GM12891 (cell line): ENCODE measurements around the gene GGA2. TPM values are rescaled to one million over a fixed set of nuclear protein-coding genes. Genes with fewer than 3 reads are reported as not detected.
"Not testable (repeated sequence)": the region's sequence is repeated elsewhere in the genome, so short reads cannot be mapped to it uniquely, and the experiment has no call there.

ENCODE experiments used
- DNase-seq: peaks from one replicate; pipeline ENCODE4 v3.0.0; 2011; ENCODE audit warnings: low spot score; ENCODE audit not compliant: insufficient read length
- FAIRE-seq: peaks from 2 replicates; lab custom pipeline; 2011; peaks lifted over from hg19 to GRCh38; lab: Jason Lieb, UNC
- PAX5 ChIP-seq: IDR thresholded peaks from 2 replicates; pipeline ENCODE4 v1.6.1; 2011; ENCODE audit warnings: low read length, moderate library complexity, mild to moderate bottlenecking; ENCODE audit not compliant: insufficient read depth, severe bottlenecking
- POLR2A ChIP-seq: IDR thresholded peaks from 2 replicates; pipeline ENCODE4 v1.6.1; 2011; ENCODE audit warnings: low read depth, low read length, control low read depth
- POLR2AphosphoS5 ChIP-seq: IDR thresholded peaks from 2 replicates; pipeline ENCODE4 v1.6.1; 2011; ENCODE audit warnings: low read depth, low read length, control low read depth
- POU2F2 ChIP-seq: IDR thresholded peaks from 2 replicates; pipeline ENCODE4 v1.6.1; 2011; ENCODE audit warnings: low read depth, mild to moderate bottlenecking, control low read depth, low read length, moderate library complexity
- SPI1 ChIP-seq: IDR thresholded peaks from 2 replicates; pipeline ENCODE4 v1.6.1; 2011; ENCODE audit warnings: low read depth, low read length, control low read depth
- TAF1 ChIP-seq: IDR thresholded peaks from 2 replicates; pipeline ENCODE4 v1.6.1; 2011; ENCODE audit warnings: low read depth, low read length, control low read depth
- polyA plus RNA-seq: library from polyadenylated mRNA; unstranded; fragments of >200 nt; gene quantifications from one replicate; pipeline ENCODE4 v1.2.1, GENCODE V29; 2012; ENCODE audit warnings: low read depth, missing spikeins, inconsistent platforms; ENCODE audit not compliant: missing spikeins

Gene GGA2, protein sequence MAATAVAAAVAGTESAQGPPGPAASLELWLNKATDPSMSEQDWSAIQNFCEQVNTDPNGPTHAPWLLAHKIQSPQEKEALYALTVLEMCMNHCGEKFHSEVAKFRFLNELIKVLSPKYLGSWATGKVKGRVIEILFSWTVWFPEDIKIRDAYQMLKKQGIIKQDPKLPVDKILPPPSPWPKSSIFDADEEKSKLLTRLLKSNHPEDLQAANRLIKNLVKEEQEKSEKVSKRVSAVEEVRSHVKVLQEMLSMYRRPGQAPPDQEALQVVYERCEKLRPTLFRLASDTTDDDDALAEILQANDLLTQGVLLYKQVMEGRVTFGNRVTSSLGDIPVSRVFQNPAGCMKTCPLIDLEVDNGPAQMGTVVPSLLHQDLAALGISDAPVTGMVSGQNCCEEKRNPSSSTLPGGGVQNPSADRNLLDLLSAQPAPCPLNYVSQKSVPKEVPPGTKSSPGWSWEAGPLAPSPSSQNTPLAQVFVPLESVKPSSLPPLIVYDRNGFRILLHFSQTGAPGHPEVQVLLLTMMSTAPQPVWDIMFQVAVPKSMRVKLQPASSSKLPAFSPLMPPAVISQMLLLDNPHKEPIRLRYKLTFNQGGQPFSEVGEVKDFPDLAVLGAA
- polyA plus RNA-seq, result 65.5 TPM

DNA sequence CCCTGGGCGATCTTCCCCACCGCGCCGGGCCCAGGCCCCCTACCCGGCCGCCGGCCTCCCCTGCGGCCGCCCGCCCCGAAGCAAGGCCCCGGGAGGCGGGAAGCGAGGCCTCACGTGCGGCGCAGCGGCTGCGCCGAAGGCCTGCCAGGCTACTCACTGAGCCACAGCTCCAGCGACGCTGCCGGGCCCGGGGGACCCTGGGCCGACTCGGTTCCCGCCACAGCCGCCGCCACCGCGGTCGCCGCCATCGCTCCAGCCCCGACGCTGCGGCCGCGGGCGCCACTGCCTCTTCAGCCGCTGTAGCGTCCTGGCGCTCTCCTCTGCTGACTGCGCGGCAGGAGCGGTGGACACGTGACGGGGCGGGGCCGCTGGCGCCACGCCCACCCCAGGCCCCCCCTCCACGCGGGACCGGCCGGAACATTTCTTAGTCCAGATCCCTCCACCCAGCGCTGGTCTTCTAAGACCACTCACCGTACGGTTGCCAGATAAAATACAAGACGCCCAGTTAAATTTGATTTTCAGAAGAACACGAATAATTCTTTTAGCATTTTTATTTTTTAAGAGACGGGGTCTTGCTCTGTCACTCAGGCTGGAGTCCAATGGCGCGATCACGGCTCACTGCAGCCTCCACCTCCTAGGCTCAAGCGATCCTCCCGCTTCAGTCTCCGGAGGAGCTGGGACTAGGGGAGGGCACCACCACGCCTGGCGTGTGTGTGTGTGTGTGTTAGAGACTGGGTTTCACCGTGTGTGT lies at the start of gene GGA2:
TSS of gene GGA2 (minus strand) at position 331 of the 751 bp plus-strand sequence. CDS start at position 248, 83 bp downstream.
- peak; percentile 66 for DNase-seq
- TF ChIP-seq POLR2AphosphoS5 (peak; percentile 82), POU2F2 (no peak), PAX5 (no peak), POLR2A (peak; percentile 89), TAF1 (peak; percentile 86)
- FAIRE-seq, result peak; percentile 94

DNA sequence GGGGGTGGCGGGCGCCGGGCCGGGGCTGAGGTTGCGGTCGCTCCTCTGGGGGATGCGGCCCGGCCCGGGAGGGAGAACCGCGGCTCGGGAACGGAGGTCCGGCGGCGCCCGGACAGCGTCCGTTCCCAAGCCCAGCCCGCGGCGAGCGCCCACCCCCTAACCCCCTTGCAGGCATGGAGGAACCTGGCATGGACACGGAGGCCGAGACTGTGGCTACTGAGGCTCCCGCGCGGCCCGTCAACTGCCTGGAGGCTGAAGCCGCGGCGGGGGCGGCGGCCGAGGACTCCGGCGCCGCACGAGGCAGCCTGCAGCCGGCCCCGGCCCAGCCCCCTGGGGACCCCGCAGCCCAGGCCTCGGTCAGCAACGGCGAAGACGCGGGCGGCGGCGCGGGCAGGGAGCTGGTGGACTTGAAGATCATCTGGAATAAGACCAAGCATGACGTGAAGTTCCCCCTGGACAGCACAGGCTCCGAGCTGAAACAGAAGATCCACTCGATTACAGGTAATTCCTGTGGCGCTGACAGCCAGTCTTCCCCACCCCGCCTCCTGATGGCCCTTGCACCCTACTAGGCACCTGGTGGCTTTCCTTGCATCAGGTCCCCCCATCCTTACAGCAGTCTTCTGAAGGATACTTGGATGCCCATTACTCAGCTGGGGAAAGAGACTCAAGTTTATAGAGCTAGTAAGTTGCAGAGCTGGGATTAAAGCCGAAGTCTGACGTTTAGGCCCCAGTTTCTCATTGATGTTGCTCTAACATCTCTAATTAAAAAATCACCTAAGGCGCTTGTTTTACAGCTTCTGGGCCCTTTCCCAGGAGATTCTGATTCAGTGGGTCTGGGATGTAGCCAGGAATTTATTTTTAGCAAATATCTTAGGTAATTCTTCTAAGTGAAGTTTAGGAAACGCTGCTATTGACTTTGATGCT lies 47.7 kb upstream of the GGA2 start:
- peak; percentile 20 for DNase-seq

DNA sequence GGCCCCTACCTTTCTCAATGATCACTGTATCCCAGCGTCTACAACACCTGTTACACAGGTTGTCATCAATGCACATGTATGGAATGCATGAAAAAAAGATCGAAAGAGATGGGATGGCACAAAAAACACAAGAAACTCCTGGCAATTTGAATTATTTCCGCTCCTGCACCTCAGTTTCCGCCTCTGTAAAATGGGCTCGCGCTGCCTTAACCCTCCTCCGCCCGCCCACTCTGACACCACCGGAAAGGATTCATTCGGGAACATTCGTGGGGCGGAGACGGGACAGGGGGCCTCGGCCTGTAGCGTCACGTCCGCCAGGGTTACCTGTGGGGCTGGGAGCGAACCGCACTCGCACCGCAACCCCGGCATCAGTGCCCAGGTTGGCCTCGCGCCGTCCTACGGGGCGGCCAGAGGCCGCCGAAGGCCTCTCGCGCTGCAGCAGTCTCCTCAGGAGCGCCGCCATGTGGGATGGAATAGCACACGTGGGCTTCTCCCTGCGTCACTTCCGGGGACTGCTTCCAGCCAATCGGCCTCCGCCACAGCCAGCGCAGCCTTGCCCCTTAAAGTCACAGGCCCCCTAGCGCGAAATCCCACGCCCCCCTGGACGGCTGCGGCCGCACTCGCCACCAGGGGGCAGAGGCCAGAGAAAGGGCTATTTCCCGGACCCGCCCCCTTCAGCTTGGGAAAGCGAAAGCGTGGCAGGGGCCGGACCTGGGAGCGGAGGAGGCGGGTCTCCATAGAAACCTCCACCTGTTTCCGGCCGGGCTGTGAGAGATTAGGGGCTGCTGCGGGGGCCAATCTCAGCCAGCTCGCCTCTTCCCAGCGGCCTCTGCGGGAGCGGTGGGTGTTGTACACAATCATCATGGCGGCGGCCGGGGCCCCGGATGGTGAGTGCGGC lies 46.8 kb upstream of the GGA2 start, which contains the start of the genes EARS2 and UBFD1:
TSS of gene EARS2 (minus strand) at position 470 of the 898 bp plus-strand sequence. CDS start at position 463, 7 bp downstream.
TSS of gene UBFD1 (plus strand) at position 847 of the 898 bp plus-strand sequence. CDS start at position 863, 16 bp downstream.
- DNase-seq (peak; percentile 94), FAIRE-seq (peak; percentile 97)
- TF ChIP-seq POLR2AphosphoS5 (peak; percentile 73; the same call in 1 of the 2 replicates), TAF1 (peak; percentile 77; the same call in 1 of the 2 replicates), POLR2A (peak; percentile 88), PAX5 (peak; percentile 4), SPI1 (no peak), POU2F2 (peak; percentile 38)

More for the DNA sequence above, 47.7 kb upstream of the GGA2 start:
- FAIRE-seq, result no peak
- TF ChIP-seq POLR2AphosphoS5 (no peak), SPI1 (no peak), PAX5 (no peak)

DNA sequence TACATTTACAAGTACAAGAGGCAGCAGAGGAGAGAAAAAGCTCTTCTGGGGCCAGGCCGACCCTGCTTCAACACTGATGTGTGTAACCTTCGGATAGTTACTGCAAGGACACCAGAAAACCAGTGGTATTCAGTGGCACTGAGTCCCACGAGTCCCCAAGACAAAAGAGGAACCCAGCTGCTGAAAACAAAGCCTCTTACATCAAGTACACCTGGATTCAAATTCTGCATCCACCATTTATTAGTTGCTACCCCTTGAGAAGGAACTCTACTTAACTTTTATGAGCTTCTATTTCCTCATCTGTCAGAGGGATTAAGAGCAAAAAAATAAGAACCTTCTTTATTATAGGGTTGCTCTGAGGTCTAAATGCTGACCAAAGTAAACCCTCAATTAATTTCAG lies 44.2 kb upstream of the GGA2 start:
- DNase-seq (no peak), FAIRE-seq (no peak)
- TF ChIP-seq PAX5 (no peak), POU2F2 (no peak), POLR2A (no peak), TAF1 (no peak), SPI1 (no peak), POLR2AphosphoS5 (no peak)

DNA sequence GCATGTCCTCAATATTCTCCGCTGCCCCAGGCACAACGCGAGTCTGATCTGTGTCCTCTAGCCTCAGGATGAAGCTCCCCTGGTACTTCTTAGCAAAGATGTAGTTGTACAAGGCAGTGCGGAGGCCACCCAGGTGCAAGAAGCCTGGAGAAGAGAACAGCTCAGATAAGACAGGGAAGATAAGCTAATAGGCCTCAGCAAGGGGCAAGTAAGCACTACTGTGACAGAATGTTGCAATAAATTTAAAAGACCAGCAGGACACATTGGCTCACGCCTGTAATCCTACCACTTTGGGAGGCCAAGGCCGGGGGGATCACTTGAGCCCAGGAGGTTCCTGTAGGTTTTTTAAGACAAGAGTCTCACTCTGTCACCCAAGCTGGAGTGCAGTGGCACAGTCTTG lies 41.9 kb upstream of the GGA2 start:
- DNase-seq, result no peak
- no peak for TF ChIP-seq SPI1
- TF ChIP-seq POLR2AphosphoS5, result no peak
- no peak for TF ChIP-seq PAX5
- TF ChIP-seq POLR2A, result no peak
- no peak for TF ChIP-seq POU2F2
- TF ChIP-seq TAF1, result no peak
- no peak for FAIRE-seq

DNA sequence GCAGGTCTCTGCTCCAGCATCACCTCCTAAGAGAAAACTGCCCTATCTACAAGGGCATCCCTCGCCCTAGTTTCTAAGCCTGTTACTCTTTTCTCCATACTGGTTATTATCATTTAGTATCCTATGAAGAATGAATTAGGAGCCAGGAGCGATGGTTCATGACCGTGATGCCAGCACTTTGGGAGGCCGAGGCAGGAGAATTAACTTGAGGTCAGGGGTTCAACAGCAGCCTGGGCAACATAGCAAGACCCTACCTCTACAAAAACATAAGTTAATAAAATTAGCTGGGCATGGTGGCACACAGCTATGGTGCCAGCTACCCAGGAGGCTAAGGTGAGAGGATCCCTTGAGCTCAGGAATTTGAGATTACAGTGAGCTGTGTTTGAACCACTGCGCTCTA lies 39.6 kb upstream of the GGA2 start:
- TF ChIP-seq POLR2AphosphoS5, result no peak
- no peak for TF ChIP-seq PAX5
- TF ChIP-seq POLR2A, result no peak
- TF ChIP-seq POU2F2, result no peak
- TF ChIP-seq TAF1, result no peak
- TF ChIP-seq SPI1, result no peak
- FAIRE-seq (no peak), DNase-seq (no peak)

DNA sequence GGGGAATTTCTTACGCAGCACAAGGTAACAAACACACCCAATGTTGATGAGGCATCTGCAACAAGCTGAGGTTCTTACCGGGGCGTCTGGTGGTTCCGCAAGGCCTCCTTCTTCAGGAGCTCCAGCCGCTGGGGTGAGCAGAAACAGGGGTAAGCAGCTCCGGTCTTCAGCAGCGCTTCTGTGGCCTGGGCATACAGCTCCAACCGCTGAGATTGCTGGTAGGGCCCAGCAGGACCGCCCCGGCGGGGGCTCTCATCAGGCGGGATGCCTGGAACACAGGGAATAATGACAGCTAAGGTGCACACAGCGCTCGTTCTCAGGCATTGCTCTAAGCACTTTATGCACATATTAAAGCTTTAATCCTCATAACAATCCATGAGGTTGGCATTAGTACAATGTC lies 34.1 kb upstream of the GGA2 start:
- TF ChIP-seq POLR2AphosphoS5 (no peak), TAF1 (no peak), POU2F2 (no peak), PAX5 (no peak), SPI1 (no peak), POLR2A (no peak)
- no peak for DNase-seq
- no peak for FAIRE-seq

DNA sequence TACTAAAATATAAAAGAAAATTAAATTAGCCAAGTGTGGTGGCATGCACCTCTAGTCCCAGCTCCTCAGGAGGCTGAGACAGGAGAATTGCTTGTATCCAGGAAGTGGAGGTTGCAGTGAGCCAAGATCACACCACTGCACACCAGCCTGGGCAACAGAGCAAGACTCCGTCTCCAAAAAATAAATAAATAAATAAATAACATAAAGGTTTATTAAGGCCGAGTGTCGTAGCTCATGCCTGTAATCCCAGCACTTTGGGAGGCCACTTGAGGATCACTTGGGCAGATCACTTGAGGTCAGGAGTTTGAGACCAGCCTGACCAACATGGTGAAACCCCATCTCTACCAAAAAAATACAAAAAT lies 30.5 kb upstream of the GGA2 start:
- FAIRE-seq, DNase-seq: not testable (repeated sequence)
